Measurements from ENCODE around the gene MRPS15.

DNA sequence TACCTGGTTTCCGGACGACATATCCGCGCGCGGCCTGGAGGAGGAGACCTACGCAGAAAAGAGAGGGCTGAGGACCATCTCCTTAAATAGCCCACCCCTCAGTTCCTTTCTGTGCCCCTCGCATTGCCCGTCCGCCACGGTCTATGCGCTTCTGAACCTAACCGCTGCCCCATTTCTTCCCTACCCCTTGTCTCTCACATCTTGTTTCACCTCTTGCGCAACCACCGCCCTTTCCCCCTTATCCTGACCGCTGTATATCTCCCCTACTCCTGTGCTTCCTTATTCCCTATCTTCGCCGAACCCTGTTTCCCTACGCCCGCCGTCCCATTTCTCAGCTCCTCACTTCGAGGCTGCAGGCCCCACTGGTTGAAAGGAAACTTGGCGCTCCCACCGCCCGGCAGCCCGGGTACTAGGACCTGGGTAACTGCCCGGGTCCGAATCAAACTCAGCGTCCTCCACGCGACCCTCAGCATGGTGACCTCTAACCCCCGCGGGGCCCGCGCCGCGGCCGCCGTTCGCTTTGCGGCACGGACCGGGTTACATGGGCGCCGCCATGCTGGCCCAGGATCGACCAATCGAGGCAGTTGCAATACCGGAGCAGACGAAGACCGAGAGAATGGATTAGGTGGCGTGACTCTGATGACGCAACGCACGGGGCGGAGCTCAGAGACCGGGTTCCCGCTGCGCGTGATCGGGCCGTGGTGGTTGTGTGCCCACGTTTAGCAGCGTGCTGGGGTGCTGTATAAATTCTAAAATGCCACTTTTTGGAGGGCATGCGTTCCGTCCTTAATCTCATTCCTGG, at the start of gene MRPS15:
- TF ChIP-seq POLR2A (IDR thresholded peaks at IDR 0.05) = peak; percentile 93
- TF ChIP-seq, protein P1, sequence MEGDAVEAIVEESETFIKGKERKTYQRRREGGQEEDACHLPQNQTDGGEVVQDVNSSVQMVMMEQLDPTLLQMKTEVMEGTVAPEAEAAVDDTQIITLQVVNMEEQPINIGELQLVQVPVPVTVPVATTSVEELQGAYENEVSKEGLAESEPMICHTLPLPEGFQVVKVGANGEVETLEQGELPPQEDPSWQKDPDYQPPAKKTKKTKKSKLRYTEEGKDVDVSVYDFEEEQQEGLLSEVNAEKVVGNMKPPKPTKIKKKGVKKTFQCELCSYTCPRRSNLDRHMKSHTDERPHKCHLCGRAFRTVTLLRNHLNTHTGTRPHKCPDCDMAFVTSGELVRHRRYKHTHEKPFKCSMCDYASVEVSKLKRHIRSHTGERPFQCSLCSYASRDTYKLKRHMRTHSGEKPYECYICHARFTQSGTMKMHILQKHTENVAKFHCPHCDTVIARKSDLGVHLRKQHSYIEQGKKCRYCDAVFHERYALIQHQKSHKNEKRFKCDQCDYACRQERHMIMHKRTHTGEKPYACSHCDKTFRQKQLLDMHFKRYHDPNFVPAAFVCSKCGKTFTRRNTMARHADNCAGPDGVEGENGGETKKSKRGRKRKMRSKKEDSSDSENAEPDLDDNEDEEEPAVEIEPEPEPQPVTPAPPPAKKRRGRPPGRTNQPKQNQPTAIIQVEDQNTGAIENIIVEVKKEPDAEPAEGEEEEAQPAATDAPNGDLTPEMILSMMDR (IDR thresholded peaks at IDR 0.05) = no peak
